HG03565 (cell line): Measurements from ENCODE around the gene SNAP29.
A peak's percentile ranks its signal among the peaks of the same experiment; 100 is the strongest.
"Not testable (repeated sequence)": the region's sequence is repeated elsewhere in the genome, so short reads cannot be mapped to it uniquely, and the experiment has no call there.

Source experiments
- ATAC-seq: cut with Tn5 transposase; IDR thresholded peaks from one replicate; pipeline ENCODE4 v1.9.1; 2021; ENCODE audit warnings: mild to moderate bottlenecking, moderate library complexity; ENCODE audit not compliant: unreplicated experiment

Gene SNAP29

DNA sequence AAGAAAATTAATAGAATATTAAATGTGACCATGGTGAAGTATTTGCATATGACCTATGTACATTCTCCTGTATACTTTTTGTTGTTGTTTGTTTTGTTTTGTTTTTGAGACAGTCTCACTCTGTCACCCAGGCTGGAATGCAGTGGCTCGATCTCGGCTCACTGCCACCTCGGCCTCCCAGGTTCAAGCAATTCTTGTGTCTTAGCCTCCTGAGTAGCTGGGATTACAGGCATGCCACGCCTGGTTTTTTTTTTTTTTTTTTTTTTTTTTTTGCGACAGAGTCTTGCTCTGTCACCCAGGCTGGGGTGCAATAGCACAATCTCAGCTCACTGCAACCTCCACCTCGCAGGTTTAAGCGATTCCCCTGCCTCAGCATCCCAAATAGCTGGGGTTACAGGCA, 38.9 kb downstream of the SNAP29 start:
- not testable (repeated sequence) for ATAC-seq

GRCh38 chr22:20899827-20900423, 41.1 kb downstream of the SNAP29 start:
- no peak for ATAC-seq

GRCh38 chr22:20901093-20902033, 42.6 kb downstream of the SNAP29 start:
- ATAC-seq, result not testable (repeated sequence)

- no peak for ATAC-seq
These were observed 44.3 kb downstream of the SNAP29 start for GRCh38 chr22:20903093-20903492.

DNA sequence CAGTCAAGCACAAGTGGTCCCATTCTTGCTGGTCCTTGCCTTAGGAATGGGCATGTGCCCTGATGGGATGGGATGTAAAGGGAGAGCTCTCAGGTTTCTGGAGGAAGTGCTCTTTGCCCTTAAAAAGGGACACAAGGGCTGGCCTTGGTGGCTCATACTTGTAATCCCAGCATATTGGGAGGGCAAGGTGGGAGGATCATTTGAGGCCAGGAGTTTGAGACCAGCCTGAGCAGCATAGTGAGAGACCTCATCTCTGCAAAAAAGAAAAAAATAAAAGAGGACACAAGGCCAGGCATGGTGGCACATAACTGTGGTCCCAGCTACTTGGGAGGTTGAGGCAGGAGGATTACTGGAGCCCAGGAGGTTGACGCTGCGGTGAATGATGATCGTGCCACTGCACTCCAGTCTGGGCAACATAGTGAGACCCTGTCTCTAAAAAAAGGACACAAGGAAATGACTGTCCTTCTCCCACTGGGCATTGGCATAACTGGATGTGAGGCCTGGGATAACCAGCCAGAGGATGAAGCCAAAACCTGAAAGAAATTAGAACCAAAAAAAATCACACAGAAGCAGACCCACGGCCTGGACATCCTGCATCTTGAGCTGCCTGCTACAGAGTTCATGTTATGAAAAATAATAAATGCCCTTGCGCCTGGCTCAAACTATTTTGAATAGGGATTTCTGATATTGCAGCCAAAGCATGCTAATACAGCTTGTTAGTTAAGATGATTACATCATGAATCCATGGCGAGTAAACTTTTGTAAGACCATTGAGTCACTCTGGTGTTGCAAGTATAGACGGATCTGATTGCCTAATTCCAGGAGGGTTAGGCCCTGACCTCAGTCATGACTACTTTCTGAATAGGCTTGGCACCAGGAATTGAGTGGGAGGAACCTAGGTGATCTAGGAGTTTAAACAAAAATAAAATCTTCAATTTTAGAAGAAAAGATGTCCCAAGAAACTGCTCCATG, 45.5 kb downstream of the SNAP29 start:
- no peak for ATAC-seq

GRCh38 chr22:20904980-20905355, 46.2 kb downstream of the SNAP29 start:
- ATAC-seq, result no peak

- no peak for ATAC-seq
These were observed 46.9 kb downstream of the SNAP29 start for GRCh38 chr22:20905415-20906386.

- no peak for ATAC-seq
These were observed 47.6 kb downstream of the SNAP29 start for GRCh38 chr22:20906387-20906767.

DNA sequence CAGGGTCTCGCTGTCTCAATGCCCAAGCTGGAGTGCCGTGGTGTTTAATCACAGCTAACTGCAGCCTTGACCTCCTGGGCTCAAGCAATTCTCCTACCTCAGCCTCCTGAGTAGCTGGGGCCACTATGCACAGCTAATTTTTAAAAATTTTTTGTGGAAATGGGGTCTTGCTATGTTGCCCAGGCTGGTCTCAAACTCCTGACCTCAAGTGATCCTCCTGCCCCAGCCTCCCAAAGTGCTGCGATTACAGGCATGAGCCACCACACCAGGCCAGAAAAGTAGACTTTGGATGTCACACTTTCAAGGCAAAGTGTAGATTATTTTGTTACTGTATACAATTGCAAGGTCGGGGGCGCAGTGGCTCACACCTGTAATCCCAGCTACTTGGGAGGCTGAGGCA, 49.9 kb downstream of the SNAP29 start:
- not testable (repeated sequence) for ATAC-seq

- ATAC-seq, result no peak
These were observed 50.9 kb downstream of the SNAP29 start for GRCh38 chr22:20909543-20910303.

DNA sequence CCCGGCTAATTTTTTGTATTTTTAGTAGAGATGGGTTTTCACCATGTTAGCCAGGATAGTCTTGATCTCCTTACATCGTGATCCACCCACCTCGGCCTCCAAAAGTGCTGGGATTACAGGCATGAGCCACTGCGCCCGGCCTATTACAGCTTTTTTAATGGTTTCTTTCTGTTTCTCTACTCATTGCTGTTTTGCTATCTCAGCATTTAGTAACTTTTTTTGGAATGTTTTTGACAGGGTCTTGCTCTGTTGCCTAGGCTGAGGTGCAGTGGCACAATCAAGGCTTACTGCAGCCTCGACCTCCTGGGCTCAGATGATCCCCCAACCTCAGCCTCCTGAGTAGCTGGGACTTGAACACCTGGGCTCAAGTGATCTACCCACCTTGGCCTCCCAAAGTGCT, 53.7 kb downstream of the SNAP29 start:
- no peak for ATAC-seq

- peak; percentile 87 for ATAC-seq
These were observed 58.4 kb downstream of the SNAP29 start, which contains the start of gene CRKL for GRCh38 chr22:20916916-20917810. Gene CRKL, plus strand, starts transcription at chr22:20917407. Its CDS starts 528 bp downstream, at chr22:20917935.

GRCh38 chr22:20918663-20919218, 59.9 kb downstream of the SNAP29 start:
- ATAC-seq, result no peak

DNA sequence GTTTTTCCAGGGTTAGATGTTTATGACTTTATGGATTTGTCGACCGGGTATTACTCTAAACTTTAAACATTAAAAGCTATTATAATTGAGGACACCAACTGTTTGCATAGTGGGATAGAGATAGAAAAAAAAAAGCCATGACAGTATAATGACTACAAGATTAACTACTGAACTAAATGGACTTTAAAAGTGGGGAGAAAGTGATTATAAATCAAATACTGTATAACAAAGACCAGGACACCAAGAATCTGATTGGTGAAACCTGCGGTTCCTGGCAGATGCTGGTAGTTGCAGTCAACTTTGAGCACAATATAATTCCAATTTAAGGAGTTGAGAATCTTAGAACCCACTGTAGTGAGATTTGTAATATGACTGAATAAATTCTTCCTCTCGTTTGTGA, 60.9 kb downstream of the SNAP29 start:
- ATAC-seq, result no peak

- ATAC-seq, result no peak
These were observed 62.0 kb downstream of the SNAP29 start for GRCh38 chr22:20920881-20921203.

GRCh38 chr22:20922141-20922751, 63.4 kb downstream of the SNAP29 start:
- ATAC-seq, result no peak

DNA sequence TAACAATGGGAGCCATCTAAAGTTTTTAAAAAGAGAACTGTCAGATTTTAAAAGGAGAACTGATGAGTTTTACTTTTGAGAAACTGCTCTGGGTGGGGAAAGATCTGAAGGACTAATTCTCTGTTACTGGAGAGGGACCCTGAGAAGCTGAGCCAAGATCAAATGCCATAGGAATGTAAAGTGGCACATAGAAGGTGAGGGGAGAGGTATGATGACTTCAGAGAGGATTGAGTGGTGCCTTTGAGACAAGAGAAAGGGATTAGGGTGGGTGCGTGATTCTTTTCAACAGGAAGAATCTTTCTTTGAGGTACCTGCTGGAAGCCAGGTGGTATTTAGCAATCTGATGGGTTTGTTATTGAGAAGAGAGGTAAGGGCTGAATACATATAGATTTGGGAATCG, 67.4 kb downstream of the SNAP29 start:
- ATAC-seq, result no peak
